ENCODE data around the gene GALNTL6.

GALNTL6 gene

DNA sequence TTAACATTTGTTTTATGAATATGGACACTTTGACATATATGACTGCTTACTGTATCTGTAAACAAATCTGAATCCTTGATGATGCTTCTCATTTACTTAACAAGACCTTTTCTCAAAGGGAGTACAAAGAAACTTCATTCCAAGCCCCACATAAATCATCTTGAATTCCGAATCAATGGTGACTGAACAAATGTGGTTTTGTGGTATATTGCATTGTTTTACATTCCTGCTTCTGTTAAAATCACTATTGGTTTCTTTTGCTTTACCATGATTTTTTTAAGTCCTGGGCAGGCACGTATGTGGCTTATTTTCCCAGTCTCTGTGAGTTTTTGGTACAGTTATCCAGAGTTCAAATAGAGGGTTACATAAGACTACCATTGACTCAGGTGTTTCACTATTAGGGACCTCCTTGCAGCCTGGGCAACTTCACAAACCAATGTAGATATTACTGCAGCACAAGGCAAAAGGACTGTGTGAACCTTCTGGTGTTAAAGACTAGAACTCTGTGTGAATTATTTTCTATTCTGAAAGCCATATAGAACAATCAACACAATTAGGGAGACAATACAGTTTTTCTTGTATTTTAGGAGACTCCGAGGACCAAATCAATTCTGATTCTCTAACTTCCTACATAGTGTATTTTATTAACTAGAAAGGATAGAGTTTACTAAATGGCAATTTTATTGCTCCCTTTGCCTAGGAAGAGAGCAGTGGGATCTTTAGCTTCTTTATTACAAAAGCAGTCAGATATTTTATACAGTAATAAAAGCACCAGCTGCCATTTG lies 196.4 kb downstream of the GALNTL6 start:
- DNase-seq = no peak

DNA sequence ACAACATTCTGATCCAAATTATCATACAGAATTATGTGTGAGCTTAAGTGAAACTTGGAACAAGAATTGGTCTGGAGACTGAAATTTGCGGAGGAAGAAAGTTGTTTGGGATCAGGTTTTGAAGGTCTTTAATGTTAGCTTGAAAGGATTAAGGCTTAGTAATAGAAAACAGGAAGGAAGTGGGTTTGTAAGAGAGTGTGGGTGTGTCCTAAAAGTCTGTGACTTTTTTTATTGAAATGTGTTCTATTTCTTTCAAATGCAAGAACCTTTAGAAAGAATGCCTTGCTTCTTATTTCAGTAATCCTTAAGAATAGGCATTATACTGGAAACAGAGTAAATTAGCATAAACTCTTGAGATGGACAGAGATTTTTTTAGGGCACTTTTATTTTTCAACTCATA lies 198.0 kb downstream of the GALNTL6 start:
- no peak for DNase-seq

DNA sequence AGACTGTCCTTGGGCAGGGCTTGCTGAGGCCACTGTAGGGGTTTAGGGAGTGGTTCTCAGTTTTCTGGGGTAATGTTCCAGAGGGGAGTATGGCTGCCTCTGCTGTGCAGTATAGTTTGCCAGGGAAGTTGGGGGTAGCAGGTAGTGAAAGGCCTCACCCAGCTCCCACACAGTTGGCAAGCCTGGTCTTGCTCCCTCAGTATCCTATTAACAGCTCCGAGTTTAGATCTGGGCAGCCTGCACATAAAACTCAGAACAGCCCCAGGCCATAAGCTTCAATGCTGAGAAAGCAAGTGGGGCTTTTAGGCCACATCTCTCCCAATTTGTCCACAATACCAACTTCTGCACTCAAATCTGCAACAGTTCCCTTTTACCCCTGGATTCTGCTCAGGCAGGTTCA lies 205.2 kb downstream of the GALNTL6 start:
- DNase-seq = no peak

DNA sequence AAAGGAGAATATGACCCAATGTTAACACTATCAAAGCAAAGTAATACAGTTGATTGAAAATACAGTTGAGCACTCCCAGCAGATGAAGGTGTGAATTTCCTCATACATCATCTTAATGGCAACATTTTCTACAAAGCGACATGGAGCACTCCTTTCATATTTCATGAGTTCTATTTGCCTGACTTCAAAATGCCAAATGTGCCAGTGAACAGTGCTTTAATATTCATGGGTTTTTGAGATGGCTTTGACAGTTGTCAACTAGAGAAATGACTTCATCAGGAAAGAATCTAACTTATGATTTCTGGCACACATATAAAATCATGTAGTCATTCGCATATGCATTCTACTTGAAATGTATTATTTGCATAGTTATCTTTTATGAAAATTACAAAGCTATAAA lies 222.4 kb downstream of the GALNTL6 start:
- no peak for DNase-seq

DNA sequence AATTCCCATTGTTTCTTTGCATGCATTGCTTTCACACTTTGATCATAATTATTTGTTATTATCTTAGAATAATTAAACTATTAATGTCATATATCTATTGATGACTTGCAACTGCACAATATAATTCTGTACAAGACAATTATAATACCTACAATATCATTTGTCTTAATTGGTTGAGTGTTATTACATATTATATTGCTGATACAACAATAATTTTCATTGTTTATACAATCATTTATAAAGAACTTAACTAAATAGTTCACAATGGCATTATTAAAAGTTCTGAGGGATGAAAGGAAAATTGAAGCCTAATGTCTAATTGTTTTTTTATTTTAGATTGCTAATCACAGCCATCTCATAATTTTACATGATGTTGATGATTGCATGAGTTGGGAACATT lies 227.6 kb downstream of the GALNTL6 start:
- DNase-seq = no peak

DNA sequence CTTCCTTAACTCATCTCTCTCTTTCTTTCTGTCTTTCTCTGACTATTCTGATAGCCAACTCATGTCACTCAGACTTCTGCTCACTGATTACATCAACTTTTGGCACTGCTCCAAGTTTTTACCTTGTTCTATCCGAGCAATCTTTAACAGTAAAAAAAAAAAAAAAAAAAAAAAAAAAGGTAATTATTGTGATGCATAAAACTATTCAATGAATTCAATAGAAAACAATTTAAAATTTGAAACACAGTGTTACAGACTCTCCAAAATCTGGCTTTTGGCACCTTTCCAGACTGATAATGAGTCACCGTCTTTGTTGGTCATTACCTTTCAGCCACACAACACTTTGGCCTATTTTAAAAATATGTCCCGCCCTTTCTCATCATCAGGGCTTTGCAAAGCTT lies 229.5 kb downstream of the GALNTL6 start:
- DNase-seq = no peak

DNA sequence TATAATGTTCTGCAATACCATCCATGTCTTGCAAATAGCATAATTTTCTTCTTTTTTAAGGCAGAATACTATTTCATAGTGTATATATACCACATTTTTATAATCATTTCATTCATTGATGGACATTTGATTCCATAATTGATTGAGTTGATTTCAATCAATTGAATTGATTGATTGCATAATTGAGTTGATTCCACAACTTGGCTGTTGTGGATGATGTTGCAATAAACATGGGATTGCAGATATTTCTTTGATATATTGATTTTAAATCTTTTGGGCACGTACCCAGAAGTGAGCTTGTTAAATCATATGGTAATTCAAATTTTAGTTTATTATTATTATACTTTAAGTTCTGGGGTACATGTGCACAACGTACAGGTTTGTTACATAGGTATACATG lies 232.8 kb downstream of the GALNTL6 start:
- no peak for DNase-seq

DNA sequence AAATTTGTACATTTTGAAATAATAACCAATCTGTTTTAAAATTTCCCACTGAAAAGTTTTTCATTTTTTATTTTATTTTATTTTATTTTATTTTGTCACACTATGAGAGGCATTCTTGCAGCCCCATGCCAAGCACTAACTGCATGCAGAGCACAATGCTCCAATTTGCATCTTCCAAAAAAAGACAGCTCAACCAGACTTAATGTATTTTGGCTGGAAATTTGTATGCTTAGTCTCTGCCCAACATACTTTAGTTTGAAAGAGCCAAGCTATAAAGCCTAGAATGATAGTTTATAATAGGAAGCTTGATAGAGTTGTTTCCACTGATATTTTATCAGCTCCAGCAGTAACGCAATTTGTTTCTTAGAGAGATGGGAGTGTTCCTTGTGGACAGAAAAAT lies 235.5 kb downstream of the GALNTL6 start:
- DNase-seq = no peak

DNA sequence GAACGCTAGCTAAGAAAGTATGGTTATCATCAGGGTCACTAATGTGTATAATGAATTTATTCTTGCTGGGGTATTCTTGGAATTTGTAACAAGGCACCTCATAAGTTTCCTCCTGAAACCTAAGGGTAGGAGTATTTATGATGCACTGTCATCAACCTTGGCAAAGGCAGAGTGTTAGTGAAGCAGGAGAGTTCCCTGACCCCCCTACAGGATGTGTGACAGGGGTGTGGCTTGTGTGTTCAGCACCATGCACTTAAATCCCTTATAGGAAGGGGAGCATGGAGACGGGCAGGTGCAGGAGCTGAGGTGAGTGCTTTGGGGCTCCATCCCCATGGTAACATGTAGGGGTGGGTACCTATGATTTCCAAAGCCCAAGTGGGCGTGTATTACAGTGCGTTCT lies 237.7 kb downstream of the GALNTL6 start:
- DNase-seq = no peak

DNA sequence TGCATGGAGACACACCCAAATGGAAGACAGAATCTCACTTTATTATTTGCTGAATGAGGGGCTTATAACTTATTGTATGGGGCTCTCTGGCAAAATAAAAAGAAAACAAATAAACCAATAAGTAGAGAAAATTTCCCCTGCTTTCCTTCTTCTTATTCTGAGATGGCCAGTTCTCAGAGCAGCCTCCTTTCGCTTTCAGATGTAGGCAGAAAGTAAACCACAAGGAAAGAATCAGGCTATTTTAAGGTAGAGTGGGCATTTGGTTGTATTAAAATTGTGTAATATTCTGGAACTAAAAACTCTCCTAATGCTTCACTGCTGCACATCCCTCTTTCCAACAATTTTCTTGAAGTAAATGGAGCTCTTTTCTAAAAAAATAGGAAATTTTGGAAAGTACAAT lies 241.8 kb downstream of the GALNTL6 start:
- no peak for DNase-seq

DNA sequence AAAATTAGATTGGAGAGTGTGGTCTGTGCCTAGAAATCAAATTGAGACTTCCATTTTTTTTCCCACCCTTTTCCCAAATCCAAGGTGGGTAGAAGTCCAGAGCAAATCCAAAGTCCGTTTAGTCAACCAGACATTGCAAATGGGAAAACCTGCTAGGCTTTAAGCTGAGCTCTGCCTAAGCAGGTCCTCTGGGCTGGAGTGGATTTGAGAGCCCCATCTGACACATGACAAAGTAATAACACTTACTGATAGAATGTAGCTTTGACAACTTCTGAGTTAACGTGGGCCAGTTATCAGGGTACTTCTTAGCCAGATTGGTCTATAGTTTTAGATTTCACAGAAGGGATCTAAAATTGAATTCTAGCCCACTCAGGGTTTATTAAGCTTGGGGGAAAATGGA lies 242.3 kb downstream of the GALNTL6 start:
- no peak for DNase-seq

DNA sequence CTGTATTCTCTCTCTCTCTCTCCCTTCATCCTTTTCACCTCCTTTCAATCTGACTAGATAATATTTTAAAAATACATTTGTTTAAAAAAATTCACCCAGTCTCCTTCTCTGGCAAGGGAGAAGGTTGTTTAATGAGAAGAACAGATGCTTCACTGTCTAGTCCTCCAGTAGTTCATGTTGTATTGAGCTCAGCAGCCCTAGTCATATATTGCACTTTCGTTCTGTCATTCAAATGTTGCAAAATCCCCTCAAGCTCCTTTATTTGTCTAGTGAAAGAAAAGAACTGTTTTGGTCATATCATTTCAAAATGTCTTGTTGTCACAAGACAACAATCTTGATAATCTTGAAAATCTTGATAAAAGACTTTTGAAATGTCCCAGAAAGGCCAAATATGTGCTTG lies 248.0 kb downstream of the GALNTL6 start:
- DNase-seq = no peak

DNA sequence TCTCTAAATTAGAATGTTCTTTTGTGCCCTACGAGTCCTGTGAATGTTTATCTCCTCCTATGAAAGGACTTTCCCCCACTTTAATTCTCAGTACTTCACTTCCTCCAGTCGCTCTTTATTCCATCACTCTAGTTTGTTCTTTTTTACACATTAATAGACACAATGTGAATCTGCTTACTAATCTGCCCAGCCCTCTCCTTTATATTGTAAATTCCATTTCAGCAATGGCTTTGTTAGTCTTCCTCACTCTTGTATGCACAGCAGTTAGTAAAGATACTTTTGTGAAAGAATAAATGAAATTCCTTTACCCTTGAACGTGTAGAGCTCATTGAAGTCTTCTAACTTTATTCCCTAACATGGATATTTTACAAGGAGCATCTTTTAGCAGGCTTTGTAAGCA lies 255.3 kb downstream of the GALNTL6 start:
- no peak for DNase-seq

DNA sequence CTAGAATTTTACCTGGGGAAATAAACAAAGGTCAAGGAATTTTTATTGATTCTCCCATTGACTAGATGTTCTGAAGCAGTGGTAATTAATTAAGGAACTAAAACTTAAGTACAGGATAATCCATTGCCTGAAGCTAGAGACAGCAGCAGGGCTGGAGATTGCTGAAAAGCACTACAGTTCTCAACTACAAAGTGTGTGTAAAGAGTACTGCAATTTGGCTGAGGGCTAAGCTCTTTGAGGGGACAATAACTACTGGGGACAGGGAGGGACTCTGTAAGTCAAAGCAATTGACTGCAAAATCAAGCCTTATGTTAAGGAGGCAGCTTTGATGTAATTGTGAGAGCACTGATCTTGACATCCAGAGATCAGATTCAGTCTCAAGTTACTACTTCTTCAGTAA lies 260.4 kb downstream of the GALNTL6 start:
- DNase-seq = no peak

DNA sequence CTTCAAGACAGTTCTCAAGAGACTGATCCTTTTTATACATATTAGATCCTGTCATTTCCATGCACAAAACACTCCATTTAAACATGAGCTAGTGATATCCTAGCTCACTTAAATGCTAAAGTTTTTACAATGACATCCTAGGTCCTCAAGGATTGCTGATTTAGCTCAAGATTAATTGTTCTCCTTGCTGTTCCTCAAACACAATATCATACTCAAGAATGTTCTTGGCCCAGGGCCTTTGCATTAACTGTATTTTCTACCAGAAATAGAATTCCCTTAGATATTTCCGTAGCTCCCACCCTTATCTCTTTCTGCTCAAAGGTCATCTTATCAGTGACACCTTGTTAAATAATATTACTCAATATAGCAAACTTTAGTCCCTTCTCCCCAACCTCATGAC lies 270.1 kb downstream of the GALNTL6 start:
- DNase-seq = no peak

DNA sequence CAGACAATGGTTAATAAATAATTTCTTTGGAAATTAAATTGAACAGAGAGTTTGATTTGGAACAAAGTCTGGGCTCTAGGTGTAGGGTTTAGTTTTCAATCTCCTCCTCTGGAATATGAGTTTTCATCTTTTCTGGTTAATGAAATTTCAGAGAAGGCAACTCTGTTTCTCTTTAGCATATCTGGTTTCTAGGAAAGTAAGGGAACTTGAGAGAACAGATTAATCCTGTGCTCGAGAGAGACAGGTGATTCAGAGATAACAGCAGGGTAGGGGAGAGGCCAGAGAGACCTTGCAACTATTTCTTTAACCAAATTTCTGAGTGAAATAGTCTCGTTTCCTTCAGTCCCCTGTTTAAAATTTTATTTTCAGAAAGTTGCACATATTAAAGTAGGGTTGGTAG lies 275.4 kb downstream of the GALNTL6 start:
- DNase-seq = no peak

DNA sequence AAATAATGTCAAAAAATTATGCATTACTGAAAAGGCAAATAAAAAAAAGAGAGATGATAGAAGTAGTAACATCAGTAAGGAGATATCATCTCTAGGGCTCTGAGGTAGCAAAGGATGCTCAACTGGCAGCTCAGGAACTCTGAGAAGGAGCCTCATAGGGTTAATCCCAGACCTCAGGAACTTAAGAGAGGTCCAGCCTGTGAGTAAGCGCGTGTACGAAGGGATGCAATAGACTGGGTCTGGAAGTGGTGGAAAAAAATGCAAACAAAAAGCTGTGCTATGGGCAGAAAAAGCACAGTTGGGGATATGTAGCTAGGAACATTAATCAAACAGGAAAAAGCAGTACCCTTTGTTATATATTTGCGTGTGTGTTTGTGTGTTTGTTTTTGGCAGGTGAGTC lies 282.0 kb downstream of the GALNTL6 start:
- DNase-seq = no peak

DNA sequence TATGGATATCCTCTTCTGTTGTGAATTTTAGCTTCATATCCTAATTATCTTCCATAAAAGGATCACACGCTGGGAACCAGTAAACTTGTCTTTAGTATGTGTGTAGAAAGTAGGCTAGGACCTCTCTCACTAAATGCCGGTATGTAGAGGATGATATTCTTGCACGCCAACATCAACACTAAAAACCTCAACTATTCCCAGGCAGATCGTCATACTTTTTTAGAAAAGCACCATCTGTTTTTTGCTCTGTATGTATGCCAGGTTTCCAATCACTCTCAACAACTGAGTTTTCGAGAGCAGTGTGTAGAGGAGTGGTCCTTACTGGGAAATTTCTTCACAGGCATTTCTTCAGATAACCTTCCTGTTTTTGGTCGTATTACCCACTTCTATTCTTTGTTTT lies 283.6 kb downstream of the GALNTL6 start:
- DNase-seq = no peak

DNA sequence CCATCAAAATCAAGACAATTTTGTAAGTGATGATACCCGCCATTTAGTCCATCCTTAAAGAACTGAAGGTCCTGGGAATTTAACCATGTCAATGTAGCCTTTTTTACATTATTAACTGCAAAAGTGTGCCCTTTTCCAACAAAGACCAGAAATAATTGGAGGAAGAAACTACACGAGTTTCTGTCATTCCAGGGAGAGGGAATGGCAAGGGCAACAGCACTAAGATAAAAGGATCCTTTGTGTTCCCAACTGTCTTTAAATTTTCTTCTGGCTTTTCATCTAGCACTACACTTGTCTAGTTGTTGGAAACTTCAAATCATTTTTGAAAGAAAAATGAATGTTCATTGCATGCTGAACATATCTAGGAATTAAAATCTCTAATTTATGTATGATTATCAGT lies 286.2 kb downstream of the GALNTL6 start:
- no peak for DNase-seq

DNA sequence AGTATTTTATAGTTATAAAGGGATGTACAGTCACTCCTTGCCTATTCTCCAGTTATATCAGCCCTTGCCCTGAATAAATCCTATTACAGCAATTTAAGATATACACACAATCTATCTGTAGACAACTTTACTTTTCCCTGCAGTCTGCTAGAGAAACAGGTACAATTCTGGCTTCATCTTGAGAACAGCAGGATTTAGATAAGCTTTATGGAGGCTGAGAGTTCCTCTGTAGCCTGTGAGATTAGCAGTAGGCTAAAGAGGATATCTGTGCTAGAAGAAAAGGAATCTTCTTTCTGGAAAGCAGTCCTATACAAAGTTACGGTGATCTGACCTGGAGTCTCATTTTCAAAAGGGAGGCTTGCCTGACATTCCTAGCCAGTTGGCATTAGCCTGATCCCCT lies 290.3 kb downstream of the GALNTL6 start:
- no peak for DNase-seq

DNA sequence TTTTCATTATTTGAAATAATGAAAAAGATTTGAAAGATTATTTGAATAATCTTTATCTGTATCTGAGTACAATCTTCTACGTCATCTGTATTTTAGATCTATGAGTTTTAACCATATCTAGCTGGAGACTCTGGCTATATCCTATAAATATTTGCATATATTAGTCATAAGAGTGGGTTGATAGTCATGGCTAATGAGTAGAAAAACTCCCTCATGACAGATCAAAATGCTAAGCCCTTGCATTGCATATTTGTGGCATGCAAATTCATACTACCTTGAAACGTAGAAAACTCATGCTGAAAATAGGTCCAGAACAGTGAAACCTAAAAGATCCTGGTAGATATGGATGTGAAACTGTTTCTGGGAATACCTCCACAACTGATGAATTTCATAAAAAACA lies 291.3 kb downstream of the GALNTL6 start:
- DNase-seq = no peak

DNA sequence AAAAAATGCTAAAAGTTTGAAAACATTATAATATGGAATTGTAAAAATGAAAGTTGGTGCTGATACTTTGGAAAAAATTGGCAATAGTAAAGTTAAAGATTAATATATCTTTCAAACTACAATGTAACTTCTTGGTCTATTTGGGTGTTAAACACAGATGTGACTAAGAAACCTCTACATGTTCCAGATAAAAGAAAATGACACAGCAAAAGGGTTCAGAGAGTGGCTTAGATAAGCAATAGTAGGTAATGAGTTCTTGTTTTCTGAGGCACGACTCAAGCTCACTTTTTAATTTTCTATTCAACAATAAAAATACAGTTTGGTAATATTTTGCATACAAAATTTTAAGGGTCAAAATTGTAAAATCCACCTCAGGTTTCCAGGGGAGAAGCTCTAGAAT lies 292.7 kb downstream of the GALNTL6 start:
- no peak for DNase-seq

DNA sequence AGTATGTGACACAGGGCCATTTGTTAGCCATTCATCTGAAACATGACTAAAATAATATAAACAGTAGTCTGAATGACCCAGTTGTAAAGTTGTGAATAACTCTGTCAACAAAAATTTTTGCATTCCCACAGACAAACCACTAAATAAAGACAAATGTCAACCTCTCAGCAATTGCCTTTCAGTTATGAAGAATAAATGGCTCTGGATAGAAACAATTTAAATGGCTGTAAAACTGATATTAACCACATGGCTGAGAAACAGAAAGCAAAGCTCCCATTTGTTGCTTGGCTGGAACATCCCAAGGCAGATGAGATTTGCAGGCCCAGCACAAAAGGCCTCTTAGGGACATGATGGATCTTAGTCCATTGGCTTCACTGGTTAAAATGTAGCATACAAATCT lies 296.3 kb downstream of the GALNTL6 start:
- DNase-seq = no peak

DNA sequence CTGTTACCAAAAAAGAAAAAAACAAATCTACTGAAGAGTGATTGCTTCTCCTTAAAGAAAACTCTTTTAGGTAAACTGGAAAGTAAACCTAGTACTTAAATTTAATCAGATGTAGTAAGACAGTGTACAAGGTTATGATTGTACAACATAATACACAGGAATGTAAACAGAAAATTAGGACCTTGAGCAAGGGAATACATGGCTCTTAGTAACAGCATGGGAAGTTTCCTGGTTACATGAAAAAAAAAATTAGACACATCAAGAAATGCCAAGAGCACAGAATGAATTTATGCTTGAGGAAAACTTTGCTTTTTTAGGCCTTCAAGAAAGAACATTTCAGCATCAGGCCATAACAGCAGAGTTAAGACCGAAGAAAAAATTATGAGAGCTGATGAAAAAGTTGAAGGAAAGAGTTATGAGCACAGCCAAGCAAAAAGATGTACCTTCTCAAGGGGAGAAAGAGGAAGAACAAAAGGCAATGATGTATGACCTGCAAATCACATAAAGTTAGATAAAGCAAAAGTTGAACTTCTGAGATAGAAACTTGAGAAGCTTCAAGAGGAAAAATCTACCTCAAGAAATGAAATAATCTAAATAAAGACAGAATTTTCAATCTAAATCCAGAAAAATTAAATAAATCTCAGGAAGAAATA lies 311.6 kb downstream of the GALNTL6 start:
- no peak for DNase-seq

DNA sequence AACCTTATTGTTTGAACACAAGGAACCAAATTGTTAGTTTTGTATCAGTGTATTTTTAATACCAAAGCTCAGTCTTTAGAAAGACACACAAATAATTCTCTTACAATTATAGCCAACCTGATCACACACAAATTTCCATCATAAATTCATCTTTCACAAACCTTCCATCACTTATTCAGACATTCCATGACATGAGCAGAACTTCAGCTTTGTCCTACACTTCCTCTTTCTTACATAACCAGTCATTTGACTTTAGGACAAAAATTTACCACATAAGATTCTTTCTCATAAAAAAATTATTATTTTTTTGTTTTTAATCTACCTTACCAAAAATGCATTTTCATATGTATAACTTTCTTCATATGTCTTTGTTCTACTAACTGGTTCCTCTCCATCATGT lies 312.2 kb downstream of the GALNTL6 start:
- no peak for DNase-seq
